ENCODE results near the gene MUC15. TPM values are rescaled to one million over a fixed set of nuclear protein-coding genes. Genes with fewer than 3 reads are reported as not detected.
"Not testable (repeated sequence)": the region's sequence is repeated elsewhere in the genome, so short reads cannot be mapped to it uniquely, and the experiment has no call there.

MUC15 gene
- total and polyA plus RNA-seq, 3 experiments from 2014 or later, result not detected

GRCh38 chr11:26599876-26600434 is 27.9 kb upstream of the MUC15 start:
- H3K27ac ChIP-seq (ENCODE audit: low read depth, low read length), result no peak overlapping the region
- DNase-seq, result no peak
- Mint-ChIP-seq H3K36me3 (no peaks in the 10 kb centered on the region), H3K9me3 (peaks cover 0 to 17% (median 8%) of the 10 kb centered on the region in 5 donors), H3K4me3 (no peak overlapping the region), H3K27me3 (no peaks in the 10 kb centered on the region), H3K4me1 (no peaks in the 10 kb centered on the region), H3K27ac (no peak overlapping the region)
- H3K9me3 ChIP-seq (ENCODE audit: low read length), result no peaks in the 10 kb centered on the region
- ChIA-PET POLR2A (no interaction called here), CTCF (no interaction called here)
- no peaks in the 10 kb centered on the region for H3K4me1 ChIP-seq (ENCODE audit: insufficient read depth, low read length)
- no peaks in the 10 kb centered on the region for H3K27me3 ChIP-seq (ENCODE audit: insufficient read depth, low read length, poor library complexity, severe bottlenecking)
- H3K4me3 ChIP-seq (ENCODE audit: low read length), result no peak overlapping the region
- no peaks in the 10 kb centered on the region for H3K36me3 ChIP-seq (ENCODE audit: insufficient read depth, low read length)

- no peaks in the 10 kb centered on the region for H3K36me3 ChIP-seq (ENCODE audit: insufficient read depth, low read length)
- peaks cover 0 to 21% (median 10%) of the 10 kb centered on the region in 5 donors for H3K9me3 Mint-ChIP-seq
- no peaks in the 10 kb centered on the region for H3K9me3 ChIP-seq (ENCODE audit: low read length)
- DNase-seq, result no peak
- POLR2A ChIA-PET, result no interaction called here
- no peak overlapping the region for H3K27ac ChIP-seq (ENCODE audit: low read depth, low read length)
- H3K4me1 Mint-ChIP-seq, result no peaks in the 10 kb centered on the region
- H3K4me1 ChIP-seq (ENCODE audit: insufficient read depth, low read length), result no peaks in the 10 kb centered on the region
- no peaks in the 10 kb centered on the region for H3K27me3 ChIP-seq (ENCODE audit: insufficient read depth, low read length, poor library complexity, severe bottlenecking)
- H3K4me3 Mint-ChIP-seq, result no peak overlapping the region
- no peaks in the 10 kb centered on the region for H3K27me3 Mint-ChIP-seq
- no peak overlapping the region for H3K4me3 ChIP-seq (ENCODE audit: low read length)
- CTCF ChIA-PET, result no interaction called here
- H3K36me3 Mint-ChIP-seq, result no peaks in the 10 kb centered on the region
- no peak overlapping the region for H3K27ac Mint-ChIP-seq
These were observed 27.4 kb upstream of the MUC15 start for GRCh38 chr11:26599425-26599824.

GRCh38 chr11:26597899-26598298 is 25.8 kb upstream of the MUC15 start:
- H3K4me3 Mint-ChIP-seq, result no peak overlapping the region
- ChIA-PET CTCF (no interaction called here), POLR2A (no interaction called here)
- H3K36me3 Mint-ChIP-seq, result no peaks in the 10 kb centered on the region
- H3K4me3 ChIP-seq (ENCODE audit: low read length), result no peak overlapping the region
- H3K9me3 ChIP-seq (ENCODE audit: low read length), result no peaks in the 10 kb centered on the region
- H3K9me3 Mint-ChIP-seq, result peaks cover 0 to 29% (median 8%) of the 10 kb centered on the region in 5 donors
- H3K27me3 Mint-ChIP-seq, result no peaks in the 10 kb centered on the region
- no peaks in the 10 kb centered on the region for H3K4me1 Mint-ChIP-seq
- H3K4me1 ChIP-seq (ENCODE audit: insufficient read depth, low read length), result no peaks in the 10 kb centered on the region
- no peaks in the 10 kb centered on the region for H3K27me3 ChIP-seq (ENCODE audit: insufficient read depth, low read length, poor library complexity, severe bottlenecking)
- no peak overlapping the region for H3K27ac Mint-ChIP-seq
- no peak overlapping the region for H3K27ac ChIP-seq (ENCODE audit: low read depth, low read length)
- no peak for DNase-seq
- no peaks in the 10 kb centered on the region for H3K36me3 ChIP-seq (ENCODE audit: insufficient read depth, low read length)

GRCh38 chr11:26597049-26597689 is 25.1 kb upstream of the MUC15 start:
- H3K36me3 Mint-ChIP-seq, result not testable (repeated sequence)

GRCh38 chr11:26595207-26595865 is 23.3 kb upstream of the MUC15 start:
- H3K4me3 Mint-ChIP-seq; H3K27me3 Mint-ChIP-seq; POLR2A ChIA-PET; H3K27ac ChIP-seq (ENCODE audit: low read depth, low read length); H3K36me3 Mint-ChIP-seq; H3K4me1 Mint-ChIP-seq; H3K27me3 ChIP-seq (ENCODE audit: insufficient read depth, low read length, poor library complexity, severe bottlenecking); CTCF ChIA-PET; DNase-seq; H3K4me3 ChIP-seq (ENCODE audit: low read length); H3K4me1 ChIP-seq (ENCODE audit: insufficient read depth, low read length); H3K36me3 ChIP-seq (ENCODE audit: insufficient read depth, low read length); H3K27ac Mint-ChIP-seq; H3K9me3 ChIP-seq (ENCODE audit: low read length): not testable (repeated sequence)
- peaks cover 4 to 27% (median 12%) of the 10 kb centered on the region in 5 donors for H3K9me3 Mint-ChIP-seq

More at GRCh38 chr11:26597049-26597689, 25.1 kb upstream of the MUC15 start:
- DNase-seq; H3K4me3 ChIP-seq (ENCODE audit: low read length); H3K27me3 Mint-ChIP-seq; H3K9me3 ChIP-seq (ENCODE audit: low read length); POLR2A ChIA-PET; H3K4me1 Mint-ChIP-seq; H3K27me3 ChIP-seq (ENCODE audit: insufficient read depth, low read length, poor library complexity, severe bottlenecking); H3K4me3 Mint-ChIP-seq; H3K4me1 ChIP-seq (ENCODE audit: insufficient read depth, low read length); H3K36me3 ChIP-seq (ENCODE audit: insufficient read depth, low read length); H3K27ac Mint-ChIP-seq; H3K27ac ChIP-seq (ENCODE audit: low read depth, low read length); CTCF ChIA-PET: not testable (repeated sequence)
- H3K9me3 Mint-ChIP-seq, result peaks cover 0 to 27% (median 8%) of the 10 kb centered on the region in 5 donors

GRCh38 chr11:26593691-26594090 is 21.6 kb upstream of the MUC15 start:
- no peaks in the 10 kb centered on the region for H3K36me3 ChIP-seq (ENCODE audit: insufficient read depth, low read length)
- Mint-ChIP-seq H3K9me3 (peaks cover 11 to 36% (median 21%) of the 10 kb centered on the region in 5 donors), H3K27me3 (no peaks in the 10 kb centered on the region), H3K4me1 (no peaks in the 10 kb centered on the region), H3K4me3 (no peak overlapping the region), H3K36me3 (no peaks in the 10 kb centered on the region), H3K27ac (no peak overlapping the region)
- ChIA-PET CTCF (no interaction called here), POLR2A (no interaction called here)
- H3K4me1 ChIP-seq (ENCODE audit: insufficient read depth, low read length), result no peaks in the 10 kb centered on the region
- no peaks in the 10 kb centered on the region for H3K9me3 ChIP-seq (ENCODE audit: low read length)
- no peak overlapping the region for H3K27ac ChIP-seq (ENCODE audit: low read depth, low read length)
- H3K27me3 ChIP-seq (ENCODE audit: insufficient read depth, low read length, poor library complexity, severe bottlenecking), result no peaks in the 10 kb centered on the region
- DNase-seq, result no peak
- no peak overlapping the region for H3K4me3 ChIP-seq (ENCODE audit: low read length)

- Mint-ChIP-seq H3K27ac (no peak overlapping the region), H3K4me3 (no peak overlapping the region), H3K9me3 (peaks cover 10 to 26% (median 16%) of the 10 kb centered on the region in 5 donors), H3K27me3 (no peaks in the 10 kb centered on the region), H3K4me1 (no peaks in the 10 kb centered on the region), H3K36me3 (no peaks in the 10 kb centered on the region)
- no peaks in the 10 kb centered on the region for H3K27me3 ChIP-seq (ENCODE audit: insufficient read depth, low read length, poor library complexity, severe bottlenecking)
- POLR2A ChIA-PET, result no interaction called here
- no peak overlapping the region for H3K27ac ChIP-seq (ENCODE audit: low read depth, low read length)
- CTCF ChIA-PET, result no interaction called here
- no peaks in the 10 kb centered on the region for H3K36me3 ChIP-seq (ENCODE audit: insufficient read depth, low read length)
- H3K4me3 ChIP-seq (ENCODE audit: low read length), result no peak overlapping the region
- DNase-seq, result no peak
- no peaks in the 10 kb centered on the region for H3K4me1 ChIP-seq (ENCODE audit: insufficient read depth, low read length)
- H3K9me3 ChIP-seq (ENCODE audit: low read length), result no peaks in the 10 kb centered on the region
These were observed 15.0 kb upstream of the MUC15 start for GRCh38 chr11:26587073-26587472.

GRCh38 chr11:26584818-26585217 is 12.8 kb upstream of the MUC15 start:
- H3K27ac ChIP-seq (ENCODE audit: low read depth, low read length), result no peak overlapping the region
- Mint-ChIP-seq H3K4me3 (no peak overlapping the region), H3K9me3 (peaks cover 5 to 24% (median 10%) of the 10 kb centered on the region in 5 donors), H3K27ac (no peak overlapping the region), H3K36me3 (no peaks in the 10 kb centered on the region), H3K4me1 (no peaks in the 10 kb centered on the region), H3K27me3 (no peaks in the 10 kb centered on the region)
- no peaks in the 10 kb centered on the region for H3K9me3 ChIP-seq (ENCODE audit: low read length)
- DNase-seq, result no peak
- CTCF ChIA-PET, result no interaction called here
- no peaks in the 10 kb centered on the region for H3K4me1 ChIP-seq (ENCODE audit: insufficient read depth, low read length)
- POLR2A ChIA-PET, result no interaction called here
- H3K36me3 ChIP-seq (ENCODE audit: insufficient read depth, low read length), result no peaks in the 10 kb centered on the region
- H3K4me3 ChIP-seq (ENCODE audit: low read length), result no peak overlapping the region
- H3K27me3 ChIP-seq (ENCODE audit: insufficient read depth, low read length, poor library complexity, severe bottlenecking), result no peaks in the 10 kb centered on the region
